ENCODE results near the gene ADGRV1.
"Not testable (repeated sequence)": the region's sequence is repeated elsewhere in the genome, so short reads cannot be mapped to it uniquely, and the experiment has no call there.

ADGRV1 gene

GRCh38 chr5:90810211-90810610, 251.6 kb downstream of the ADGRV1 start:
- no peak for DNase-seq (ENCODE audit: low spot score)

GRCh38 chr5:90813392-90813791, 254.8 kb downstream of the ADGRV1 start:
- DNase-seq (ENCODE audit: low spot score), result no peak

- DNase-seq (ENCODE audit: low spot score), result not testable (repeated sequence)
These were observed 263.5 kb downstream of the ADGRV1 start for GRCh38 chr5:90822062-90822461.

GRCh38 chr5:90824436-90824835, 265.8 kb downstream of the ADGRV1 start:
- no peak for DNase-seq (ENCODE audit: low spot score)

GRCh38 chr5:90830058-90830457, 271.5 kb downstream of the ADGRV1 start:
- no peak for DNase-seq (ENCODE audit: low spot score)

GRCh38 chr5:90833753-90834152, 275.2 kb downstream of the ADGRV1 start:
- no peak for DNase-seq (ENCODE audit: low spot score)

- DNase-seq (ENCODE audit: low spot score), result no peak
These were observed 276.1 kb downstream of the ADGRV1 start for GRCh38 chr5:90834711-90835110.

- DNase-seq (ENCODE audit: low spot score), result no peak
These were observed 284.8 kb downstream of the ADGRV1 start for GRCh38 chr5:90843443-90843842.

GRCh38 chr5:90844931-90845330, 286.3 kb downstream of the ADGRV1 start:
- DNase-seq (ENCODE audit: low spot score), result no peak

GRCh38 chr5:90845723-90846554, 287.3 kb downstream of the ADGRV1 start:
- no peak for DNase-seq (ENCODE audit: low spot score)

- DNase-seq (ENCODE audit: low spot score), result not testable (repeated sequence)
These were observed 289.0 kb downstream of the ADGRV1 start for GRCh38 chr5:90847606-90848005.

- DNase-seq (ENCODE audit: low spot score), result no peak
These were observed 291.3 kb downstream of the ADGRV1 start for GRCh38 chr5:90849939-90850338.

GRCh38 chr5:90852531-90852930, 293.9 kb downstream of the ADGRV1 start:
- DNase-seq (ENCODE audit: low spot score), result peak; percentile 36

GRCh38 chr5:90853750-90854149, 295.2 kb downstream of the ADGRV1 start:
- no peak for DNase-seq (ENCODE audit: low spot score)

GRCh38 chr5:90854169-90854568, 295.6 kb downstream of the ADGRV1 start:
- no peak for DNase-seq (ENCODE audit: low spot score)

- DNase-seq (ENCODE audit: low spot score), result no peak
These were observed 296.9 kb downstream of the ADGRV1 start for GRCh38 chr5:90855296-90856010.

GRCh38 chr5:90861843-90862586, 303.4 kb downstream of the ADGRV1 start:
- DNase-seq (ENCODE audit: low spot score), result no peak

- DNase-seq (ENCODE audit: low spot score), result no peak
These were observed 306.6 kb downstream of the ADGRV1 start for GRCh38 chr5:90865180-90865579.

GRCh38 chr5:90866333-90866732, 307.7 kb downstream of the ADGRV1 start:
- peak; percentile 29 for DNase-seq (ENCODE audit: low spot score)

GRCh38 chr5:90866915-90867731, 308.5 kb downstream of the ADGRV1 start:
- no peak for DNase-seq (ENCODE audit: low spot score)

GRCh38 chr5:90868799-90869198, 310.2 kb downstream of the ADGRV1 start:
- DNase-seq (ENCODE audit: low spot score), result no peak

All from SK-N-DZ (cell line).